Measurements from ENCODE around the gene GCK.

- TF ChIP-seq TAF1 (IDR thresholded peaks at IDR 0.05; ENCODE audit: borderline replicate concordance, insufficient read depth, low read length) (no peak), SIN3A (IDR thresholded peaks at IDR 0.05; ENCODE audit: borderline replicate concordance, insufficient read depth, low read length) (no peak)
These were observed 35.8 kb upstream of the GCK start for GRCh38 chr7:44224974-44225565.
